ENCODE results near the gene UBE2D2. TPM values are rescaled to one million over a fixed set of nuclear protein-coding genes. Genes with fewer than 3 reads are reported as not detected.
A peak's percentile ranks its signal among the peaks of the same experiment; 100 is the strongest.

Gene UBE2D2
- polyA plus RNA-seq, 1 donor from 2014 or later, result 118 TPM

DNA sequence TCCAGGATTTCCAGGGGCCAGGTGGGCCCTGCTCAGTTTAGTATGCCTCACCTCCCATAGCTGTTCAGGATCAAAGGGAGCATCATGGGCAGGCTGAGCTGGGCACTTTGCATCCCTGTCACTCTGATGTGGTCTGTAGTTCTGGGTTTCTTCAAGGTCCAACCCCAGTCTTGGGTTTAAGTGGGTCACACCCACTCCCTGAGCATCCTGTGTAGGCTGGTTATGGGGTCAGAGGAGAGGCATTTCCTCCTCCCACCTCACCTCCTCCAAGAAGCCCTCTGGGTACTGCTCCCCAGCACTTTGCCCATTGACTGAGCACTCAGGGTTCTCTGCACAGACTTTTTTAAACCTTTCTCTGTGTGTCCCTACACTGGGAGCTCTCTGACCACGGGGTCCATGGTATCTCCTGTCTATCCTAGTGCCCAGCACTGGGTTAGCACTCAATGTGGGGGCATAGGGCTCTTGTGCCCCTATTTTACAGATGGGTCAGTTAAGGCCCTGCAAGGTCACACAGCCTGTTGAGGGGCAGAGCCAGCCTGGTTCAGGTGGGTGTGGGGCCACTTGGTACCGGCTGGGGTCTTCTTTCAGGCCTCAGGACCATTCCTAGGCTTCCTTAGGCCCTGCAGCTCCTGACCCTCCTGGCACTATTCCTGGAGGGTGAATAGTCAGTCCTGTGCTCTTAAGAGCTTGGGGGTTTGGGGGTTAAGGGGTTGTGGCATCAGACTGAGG lies 106.0 kb downstream of the UBE2D2 start:
- Histone ChIP-seq H3K9me3 (ENCODE audit: low read length) (no peaks in the 10 kb centered on the region), H3K27ac (ENCODE audit: low read length) (no peak overlapping the region), H3K79me2 (replicated peaks; ENCODE audit: insufficient read depth, low read length) (peaks cover 16% of the 10 kb centered on the region), H3K9me2 (ENCODE audit: insufficient read depth, low read length) (no peaks in the 10 kb centered on the region), H3K36me3 (ENCODE audit: insufficient read depth, low read length) (no peaks in the 10 kb centered on the region), H3K9ac (ENCODE audit: low read length) (peak overlapping the region; percentile 9), H3F3A (ENCODE audit: insufficient read depth, low read length, poor library complexity, severe bottlenecking) (no peaks in the 10 kb centered on the region), H4K20me1 (ENCODE audit: insufficient read depth) (no peaks in the 10 kb centered on the region), H3K4me2 (ENCODE audit: low read length) (no peak overlapping the region), H3K27me3 (ENCODE audit: insufficient read depth, low read depth, low read length) (no peaks in the 10 kb centered on the region), H2AFZ (ENCODE audit: low read depth, low read length) (no peak overlapping the region), H3K4me3 (ENCODE audit: low read length) (no peak overlapping the region)
- TF ChIP-seq REST (IDR thresholded peaks at IDR 0.05; ENCODE audit: borderline replicate concordance) (no peak), CTCF (IDR thresholded peaks at IDR 0.05; ENCODE audit: poor library complexity, severe bottlenecking) (no peak), EZH2 (IDR thresholded peaks at IDR 0.05; ENCODE audit: borderline replicate concordance, insufficient read depth, low read length, poor library complexity, severe bottlenecking) (no peak), RAD21 (conservative IDR thresholded peaks at IDR 0.05) (no peak), POLR2AphosphoS5 (IDR thresholded peaks at IDR 0.05) (no peak), SMC3 (conservative IDR thresholded peaks at IDR 0.05; ENCODE audit: poor library complexity) (no peak), TAF1 (IDR thresholded peaks at IDR 0.05; ENCODE audit: low read depth) (no peak), EP300 (conservative IDR thresholded peaks at IDR 0.05; ENCODE audit: poor library complexity, severe bottlenecking) (no peak), MXI1 (conservative IDR thresholded peaks at IDR 0.05; ENCODE audit: poor library complexity, severe bottlenecking) (no peak)

- Histone ChIP-seq H4K20me1 (ENCODE audit: insufficient read depth) (no peaks in the 10 kb centered on the region), H3K9me3 (ENCODE audit: low read length) (no peaks in the 10 kb centered on the region), H3K9ac (ENCODE audit: low read length) (peak overlapping the region; percentile 9)
Observed at GRCh38 chr5:139667730-139668063, 106.6 kb downstream of the UBE2D2 start.

More at GRCh38 chr5:139667730-139668063, 106.6 kb downstream of the UBE2D2 start:
- Histone ChIP-seq H3K36me3 (ENCODE audit: insufficient read depth, low read length) (no peaks in the 10 kb centered on the region), H3K27me3 (ENCODE audit: insufficient read depth, low read depth, low read length) (no peaks in the 10 kb centered on the region), H3F3A (ENCODE audit: insufficient read depth, low read length, poor library complexity, severe bottlenecking) (no peaks in the 10 kb centered on the region), H3K4me2 (ENCODE audit: low read length) (no peak overlapping the region), H3K4me3 (ENCODE audit: low read length) (no peak overlapping the region), H3K27ac (ENCODE audit: low read length) (no peak overlapping the region), H2AFZ (ENCODE audit: low read depth, low read length) (no peak overlapping the region), H3K9me2 (ENCODE audit: insufficient read depth, low read length) (no peaks in the 10 kb centered on the region), H3K79me2 (replicated peaks; ENCODE audit: insufficient read depth, low read length) (peaks cover 18% of the 10 kb centered on the region)
- TF ChIP-seq EZH2 (IDR thresholded peaks at IDR 0.05; ENCODE audit: borderline replicate concordance, insufficient read depth, low read length, poor library complexity, severe bottlenecking) (no peak), REST (IDR thresholded peaks at IDR 0.05; ENCODE audit: borderline replicate concordance) (no peak), CTCF (IDR thresholded peaks at IDR 0.05; ENCODE audit: poor library complexity, severe bottlenecking) (no peak), POLR2AphosphoS5 (IDR thresholded peaks at IDR 0.05) (no peak), MXI1 (conservative IDR thresholded peaks at IDR 0.05; ENCODE audit: poor library complexity, severe bottlenecking) (no peak), SMC3 (conservative IDR thresholded peaks at IDR 0.05; ENCODE audit: poor library complexity) (no peak), EP300 (conservative IDR thresholded peaks at IDR 0.05; ENCODE audit: poor library complexity, severe bottlenecking) (no peak), RAD21 (conservative IDR thresholded peaks at IDR 0.05) (no peak), TAF1 (IDR thresholded peaks at IDR 0.05; ENCODE audit: low read depth) (no peak)
